Erythroblast (primary cell): ENCODE results near the gene GPHN.

Experiments
- GATA1 ChIP-seq: IDR thresholded peaks from 2 replicates; pipeline ENCODE4 v1.6.1; 2011; ENCODE audit warnings: low read depth, mild to moderate bottlenecking, control low read depth, low read length, moderate library complexity
- POLR2A ChIP-seq: IDR thresholded peaks from 2 replicates; pipeline ENCODE4 v1.6.1; 2011; ENCODE audit warnings: mild to moderate bottlenecking, low read length

DNA sequence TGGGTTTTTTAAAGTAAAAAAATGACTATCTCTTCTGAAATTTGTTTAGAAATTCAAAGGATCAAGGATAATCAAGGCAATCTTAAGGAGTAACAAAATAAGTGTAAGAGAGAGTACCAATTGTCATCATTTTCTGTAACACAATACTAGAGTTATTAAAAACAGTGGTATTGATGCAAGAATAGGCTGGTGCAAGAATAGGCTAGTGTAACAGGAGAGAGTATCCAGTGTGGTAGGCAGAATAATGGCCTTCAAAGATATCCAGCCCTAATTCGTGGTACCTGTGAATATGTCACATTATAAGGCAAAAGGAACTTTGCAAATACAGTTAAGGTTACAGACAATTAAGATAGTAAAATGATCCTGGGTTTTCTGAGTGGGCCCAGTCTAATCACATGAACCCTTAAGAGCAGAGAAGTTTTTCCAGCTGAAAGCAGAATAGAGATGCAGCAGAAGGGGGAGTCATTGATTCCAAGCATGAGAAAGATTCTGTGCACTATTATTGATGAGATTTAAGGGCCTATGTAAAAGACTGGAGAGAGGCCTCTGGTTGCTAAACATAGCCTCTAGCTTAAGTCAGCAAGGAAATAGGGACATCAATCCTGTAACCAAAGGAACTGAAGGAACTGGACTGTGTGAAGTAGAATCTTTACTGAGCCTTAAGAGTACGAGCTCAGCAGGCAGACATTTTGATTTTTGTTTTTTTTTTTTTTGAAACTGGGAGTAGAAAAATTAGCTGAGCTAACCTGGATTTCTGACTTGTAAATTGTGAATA is 134.1 kb downstream of the GPHN start:
- no peak for TF ChIP-seq POLR2A
- TF ChIP-seq GATA1, result no peak
